Measurements from ENCODE around the gene FMN1.

GRCh38 chr15:32852017-32852416, 342.5 kb downstream of the FMN1 start:
- TF ChIP-seq SP2 (IDR thresholded peaks at IDR 0.05; ENCODE audit: low read length) (no peak), USF2 (IDR thresholded peaks at IDR 0.05; ENCODE audit: low read length) (no peak)
